H1 (cell line): ENCODE data around the gene TMA7. TPM values are rescaled to one million over a fixed set of nuclear protein-coding genes. Genes with fewer than 3 reads are reported as not detected.

Experiments used
- CTCF ChIA-PET: fragments of 300-600 bp; sonication (Branson Sonifier 250); formaldehyde crosslinking; loops from one replicate; lab custom pipeline; 2021; ENCODE audit not compliant: partially characterized antibody; lab: Charles Lee
- POLR2A ChIA-PET: fragments of 300-600 bp; sonication (Branson Sonifier 250); formaldehyde crosslinking; loops from one replicate; lab custom pipeline; 2021; ENCODE audit warnings: inconsistent platforms; ENCODE audit not compliant: partially characterized antibody; lab: Charles Lee
- DNase-seq, 2 experiments: peaks; one replicate each; pipeline versions ENCODE4 v3.0.0 to v3.0.0-alpha.2; 2010 to 2022; ENCODE audit warnings: low spot score in 2 of 2, low read depth in 1 of 2, mixed read lengths in 1 of 2
- FAIRE-seq: peaks from 2 replicates; lab custom pipeline; 2011; peaks lifted over from hg19 to GRCh38; lab: Jason Lieb, UNC
- H2AFZ ChIP-seq: 2 replicates; pipeline ENCODE4 v1.8.1; 2012; ENCODE audit warnings: low read length, inconsistent platforms
- H2AK5ac ChIP-seq: 2 replicates; pipeline ENCODE4 v1.6.1; 2013; ENCODE audit warnings: low read depth, low read length
- H2BK120ac ChIP-seq: replicated peaks from 2 replicates; pipeline ENCODE3; 2013; ENCODE audit warnings: low read depth, low read length, inconsistent platforms
- H2BK12ac ChIP-seq: 2 replicates; pipeline ENCODE4 v1.6.1; 2013; ENCODE audit warnings: low read depth, low read length
- H2BK15ac ChIP-seq: 2 replicates; pipeline ENCODE4 v1.6.1; 2013; ENCODE audit warnings: low read length
- H2BK20ac ChIP-seq: 2 replicates; pipeline ENCODE4 v1.6.1; 2013; ENCODE audit warnings: low read length
- H2BK5ac ChIP-seq: 2 replicates; pipeline ENCODE4 v1.6.1; 2013; ENCODE audit warnings: low read depth, low read length
- H3K14ac ChIP-seq: 2 replicates; pipeline ENCODE4 v1.6.1; 2013; ENCODE audit warnings: inconsistent platforms; ENCODE audit not compliant: insufficient read length
- H3K18ac ChIP-seq: 2 replicates; pipeline ENCODE4 v1.6.1; 2013; ENCODE audit warnings: low read length; ENCODE audit errors: extremely low read depth
- H3K23ac ChIP-seq: 2 replicates; pipeline ENCODE4 v1.6.1; 2013; ENCODE audit warnings: inconsistent platforms; ENCODE audit not compliant: insufficient read length
- H3K23me2 ChIP-seq: 2 replicates; pipeline ENCODE4 v1.6.1; 2013; ENCODE audit warnings: low read depth, low read length
- H3K27ac ChIP-seq: 2 replicates; pipeline ENCODE4 v1.6.1; 2011; ENCODE audit warnings: low read depth, low read length, inconsistent platforms
- H3K27me3 ChIP-seq, 4 experiments: replicated peaks in 1 of 4; 1 replicate in 1 of 4; 2 replicates in 3 of 4; pipeline versions ENCODE4 v1.6.1 to v1.8.1; 2011 to 2013; ENCODE audit warnings: low read length in 3 of 4, mild to moderate bottlenecking in 3 of 4, inconsistent platforms in 2 of 4, mixed read lengths in 2 of 4, moderate library complexity in 1 of 4; ENCODE audit not compliant: control insufficient read depth in 3 of 4, insufficient read depth in 3 of 4; ENCODE audit errors: extremely low read depth in 1 of 4
- H3K36me3 ChIP-seq, 4 experiments: 2 replicates each; pipeline versions ENCODE4 v1.6.1 to v1.8.1; 2011 to 2013; ENCODE audit warnings: mild to moderate bottlenecking in 4 of 4, low read length in 3 of 4, moderate library complexity in 2 of 4, control low read depth in 1 of 4, inconsistent platforms in 1 of 4; ENCODE audit not compliant: insufficient read depth in 4 of 4, control insufficient read depth in 2 of 4
- H3K4ac ChIP-seq: replicated peaks from 2 replicates; pipeline ENCODE3; 2013; ENCODE audit warnings: low read length, low read depth, mixed read lengths, inconsistent platforms; ENCODE audit not compliant: insufficient read length
- H3K4me1 ChIP-seq, 4 experiments: replicated peaks in 1 of 4; 1 replicate in 1 of 4; 2 replicates in 3 of 4; pipeline versions ENCODE4 v1.6.1 to v1.8.1; 2011 to 2013; ENCODE audit warnings: low read length in 3 of 4, inconsistent platforms in 2 of 4, mixed read lengths in 1 of 4; ENCODE audit not compliant: insufficient read depth in 4 of 4, control insufficient read depth in 3 of 4
- H3K4me2 ChIP-seq, 2 experiments: 2 replicates each; pipeline versions ENCODE4 v1.6.1 to v1.8.1; 2011 to 2013; ENCODE audit warnings: low read depth in 2 of 2, low read length in 2 of 2, control low read depth in 1 of 2, inconsistent platforms in 1 of 2, mild to moderate bottlenecking in 1 of 2; ENCODE audit not compliant: insufficient read depth in 1 of 2
- H3K4me3 ChIP-seq, 4 experiments: fragments of 200-600, 300-600 bp in 1 of 4; sonication (generic), shearing (Covaris generic), sonication (Bioruptor Twin) in 1 of 4; 2 replicates each; pipeline versions ENCODE4 v1.5.1 to v1.8.1; 2011 to 2016; ENCODE audit warnings: low read length in 4 of 4, low read depth in 3 of 4, control low read depth in 2 of 4, inconsistent platforms in 2 of 4, mild to moderate bottlenecking in 2 of 4, mixed read lengths in 1 of 4, moderate library complexity in 1 of 4; ENCODE audit not compliant: insufficient read depth in 2 of 4; ENCODE audit errors: extremely low read depth in 1 of 4
- H3K56ac ChIP-seq: replicated peaks from 2 replicates; pipeline ENCODE3; 2013; ENCODE audit warnings: low read depth, mild to moderate bottlenecking, mixed read lengths, low read length, inconsistent platforms; ENCODE audit not compliant: insufficient read length
- H3K79me1 ChIP-seq: 2 replicates; pipeline ENCODE4 v1.6.1; 2013; ENCODE audit warnings: low read depth, low read length, control low read depth
- H3K79me2 ChIP-seq, 2 experiments: 2 replicates each; pipeline versions ENCODE4 v1.6.1 to v1.8.1; 2012 to 2013; ENCODE audit warnings: low read length in 2 of 2, mild to moderate bottlenecking in 2 of 2, inconsistent platforms in 1 of 2; ENCODE audit not compliant: insufficient read depth in 2 of 2, control insufficient read depth in 1 of 2
- H3K9ac ChIP-seq, 4 experiments: replicated peaks in 1 of 4; 1 replicate in 1 of 4; 2 replicates in 3 of 4; pipeline versions ENCODE4 v1.6.1 to v1.8.1; 2011 to 2013; ENCODE audit warnings: low read depth in 3 of 4, low read length in 3 of 4, control low read depth in 2 of 4, mild to moderate bottlenecking in 2 of 4, moderate library complexity in 2 of 4, inconsistent platforms in 1 of 4; ENCODE audit errors: extremely low read depth in 1 of 4
- H3K9me3 ChIP-seq, 2 experiments: 2 replicates each; pipeline versions ENCODE4 v1.6.1 to v1.8.1; 2012 to 2013; ENCODE audit warnings: mild to moderate bottlenecking in 2 of 2, moderate library complexity in 2 of 2, control low read depth in 1 of 2, inconsistent platforms in 1 of 2, low read depth in 1 of 2, low read length in 1 of 2, mixed read lengths in 1 of 2; ENCODE audit not compliant: insufficient read depth in 2 of 2
- H4K20me1 ChIP-seq, 2 experiments: replicated peaks in 1 of 2; 2 replicates each; pipeline versions ENCODE3 to v1.8.1; 2011 to 2013; ENCODE audit warnings: inconsistent platforms in 2 of 2, low read length in 2 of 2, mild to moderate bottlenecking in 1 of 2; ENCODE audit not compliant: insufficient read depth in 2 of 2, control insufficient read depth in 1 of 2
- H4K5ac ChIP-seq: 2 replicates; pipeline ENCODE4 v1.6.1; 2013; ENCODE audit warnings: low read length, low read depth, mixed read lengths, inconsistent platforms; ENCODE audit not compliant: insufficient read length
- H4K8ac ChIP-seq: 2 replicates; pipeline ENCODE4 v1.8.0; 2013; ENCODE audit warnings: mild to moderate bottlenecking, moderate library complexity, low read length, inconsistent platforms; ENCODE audit not compliant: insufficient read depth; ENCODE audit errors: extremely low read depth
- H4K91ac ChIP-seq: replicated peaks from 2 replicates; pipeline ENCODE3; 2013; ENCODE audit warnings: low read length, mixed read lengths, inconsistent platforms; ENCODE audit not compliant: insufficient read length
- ASH2L ChIP-seq: fragments of 200-600, 300-600 bp; sonication (generic); IDR thresholded peaks from one replicate; pipeline ENCODE4 v1.7.1; 2017; ENCODE audit warnings: low read length
- CBX8 ChIP-seq: fragments of 300-800, 300-1000 bp; sonication (generic); IDR thresholded peaks from 2 replicates; pipeline ENCODE4 v1.7.1; 2016; ENCODE audit warnings: low read depth, low read length, borderline replicate concordance
- EGR1 ChIP-seq: IDR thresholded peaks from 2 replicates; pipeline ENCODE4 v1.6.1; 2011; ENCODE audit warnings: low read depth, low read length, borderline replicate concordance
- EP300 ChIP-seq, 2 experiments: IDR thresholded peaks; 1 replicate in 1 of 2; 2 replicates in 1 of 2; pipeline ENCODE4 v1.6.1; 2011 to 2012; ENCODE audit warnings: low read depth in 2 of 2, low read length in 2 of 2, mild to moderate bottlenecking in 2 of 2, borderline replicate concordance in 1 of 2, inconsistent platforms in 1 of 2, moderate library complexity in 1 of 2
- GTF2F1 ChIP-seq: IDR thresholded peaks from 2 replicates; pipeline ENCODE4 v1.6.1; 2012; ENCODE audit warnings: low read depth, low read length, improper control_type of control experiment, borderline replicate concordance
- HDAC6 ChIP-seq: IDR thresholded peaks from one replicate; pipeline ENCODE4 v1.7.1; 2012; ENCODE audit warnings: low read depth, mild to moderate bottlenecking, inconsistent platforms, low read length, moderate library complexity
- MAFK ChIP-seq: IDR thresholded peaks from 2 replicates; pipeline ENCODE4 v1.6.1; 2012; ENCODE audit warnings: low read depth, mild to moderate bottlenecking, improper control_type of control experiment, low read length
- PHF8 ChIP-seq: fragments of 200-600 bp; sonication (generic); conservative IDR thresholded peaks from 2 replicates; pipeline ENCODE4 v1.7.1; 2012; ENCODE audit warnings: low read depth, mild to moderate bottlenecking, inconsistent platforms, low read length, moderate library complexity
- POLR2AphosphoS5 ChIP-seq: IDR thresholded peaks from 2 replicates; pipeline ENCODE4 v1.6.1; 2011; ENCODE audit warnings: low read depth, low read length
- RAD21 ChIP-seq, 2 experiments: IDR thresholded peaks in 1 of 2; conservative IDR thresholded peaks in 1 of 2; 2 replicates each; pipeline ENCODE4 v1.6.1; 2011; ENCODE audit warnings: low read depth in 2 of 2, low read length in 2 of 2, improper control_type of control experiment in 1 of 2, inconsistent platforms in 1 of 2, mild to moderate bottlenecking in 1 of 2, moderate library complexity in 1 of 2
- YY1 ChIP-seq: IDR thresholded peaks from 2 replicates; pipeline ENCODE4 v1.6.1; 2011; ENCODE audit warnings: low read depth, mild to moderate bottlenecking, low read length
- ZNF274 ChIP-seq: IDR thresholded peaks from 2 replicates; pipeline ENCODE4 v1.7.0; 2012; ENCODE audit warnings: low read length, borderline replicate concordance; ENCODE audit errors: extremely low read depth
- WGBS, 2 experiments: shearing (Covaris generic) in 1 of 2; methylation state at CpG; one replicate each; pipeline versions ENCODE4 v1.1.6 to v1.1.7; 2013 to 2015; ENCODE audit warnings: low lambda C conversion rate in 2 of 2, mixed read lengths in 2 of 2, inconsistent platforms in 1 of 2, low coverage in 1 of 2, missing lambda C conversion rate in 1 of 2; ENCODE audit not compliant: insufficient replicate concordance in 2 of 2, insufficient coverage in 1 of 2, insufficient read length in 1 of 2; ENCODE audit errors: extremely low coverage in 1 of 2, missing lambda C conversion rate in 1 of 2; 5-methylcytosine and 5-hydroxymethylcytosine counted together
- polyA plus RNA-seq, 7 experiments: library from polyadenylated mRNA; depleted of rRNA in 3 of 7; stranded (reverse) in 5 of 7; unstranded in 2 of 7; fragments of >200 nt in 5 of 7; fragments of 200-250 nt in 2 of 7; gene quantifications; 1 replicate in 5 of 7; 2 replicates in 1 of 7; 4 replicates in 1 of 7; pipeline versions ENCODE4 v1.2.1 to v1.2.3, GENCODE V29; 2011 to 2013; ENCODE audit warnings: missing spikeins in 2 of 7, mixed read lengths in 2 of 7
- total RNA-seq: library from RNA; stranded (reverse); fragmentation: NEBNext Ultra II Directional; extraction: Animal tissue kit (Norgen Biotek cat#: 25700); gene quantifications from 2 replicates; pipeline ENCODE4 v1.2.1, GENCODE V29; 2021
- TF ChIP-seq, protein P1 (sequence below): IDR thresholded peaks from 2 replicates; pipeline ENCODE4 v1.6.1; 2011; ENCODE audit warnings: low read length, improper control_type of control experiment

The TMA7 gene
- total and polyA plus RNA-seq, 2 of the 8 experiments (the other 6 are each of a cell fraction or from before 2014, with no cell fraction given) = 138 to 305 TPM

DNA sequence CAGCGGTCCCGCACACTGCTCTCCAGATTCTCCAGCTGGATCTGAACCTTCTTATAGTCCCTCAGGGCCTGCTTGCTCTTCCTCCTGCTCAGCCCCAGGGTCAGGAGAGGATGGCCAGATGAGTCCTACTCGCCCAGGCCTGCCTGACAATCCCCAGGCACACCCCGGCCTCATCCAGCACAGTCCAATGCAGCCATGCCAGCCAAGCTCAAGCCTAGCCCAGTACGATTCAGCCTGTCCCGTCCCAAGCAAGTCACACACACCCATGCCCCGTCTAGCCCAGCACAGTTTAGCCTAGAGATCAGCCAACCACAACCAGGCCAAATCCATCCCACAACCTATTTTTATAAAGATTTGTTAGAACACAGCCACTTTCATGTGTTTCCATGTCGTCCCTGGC lies 27.0 kb upstream of the TMA7 start:
- Histone ChIP-seq H2BK12ac (no peak overlapping the region), H2BK20ac (no peak overlapping the region), H4K8ac (no peak overlapping the region), H3K23me2 (no peaks in the 10 kb centered on the region), H3K27me3 (no peaks in the 10 kb centered on the region), H4K91ac (no peak overlapping the region), H4K20me1 (peaks cover 6 to 53% of the 10 kb centered on the region in 2 experiments), H3K36me3 (peaks cover 73 to 89% (median 88%) of the 10 kb centered on the region in 4 experiments), H3K4ac (no peak overlapping the region), H3K27ac (no peak overlapping the region), H3K14ac (no peak overlapping the region), H2BK120ac (no peak overlapping the region), H3K4me2 (no peak overlapping the region), H3K4me1 (no peaks in the 10 kb centered on the region), H3K18ac (no peak overlapping the region), H3K79me1 (no peaks in the 10 kb centered on the region; the same call in 1 of the 2 replicates), H3K9ac (no peak overlapping the region), H3K56ac (no peak overlapping the region), H2AFZ (no peak overlapping the region), H3K23ac (no peak overlapping the region), H3K79me2 (no peaks in the 10 kb centered on the region; a peak in 1 of 4 replicates), H3K9me3 (no peaks in the 10 kb centered on the region), H2BK5ac (no peak overlapping the region), H4K5ac (no peak overlapping the region), H2BK15ac (no peak overlapping the region), H3K4me3 (no peak overlapping the region), H2AK5ac (no peak overlapping the region)
- 88% methylated on average over 8 of the region's 8 CpGs; no CpG with 5 or more reads in 1 of the 2 experiments for WGBS, 2 experiments
- ChIA-PET POLR2A (interaction anchor here (1.5 to 31.5 kb wide), 3 partner anchors 5 to 34 kb away, joined by 3 to 650 read pairs (median 650); partner anchors contain the start of genes ATRIP and PLXNB1), CTCF (interaction anchor here (0.9 to 7.7 kb wide), 6 partner anchors 10 to 219 kb away, joined by 3 to 130 read pairs (median 6); partner anchors contain the start of gene PLXNB1)
- FAIRE-seq = no peak
- DNase-seq = no peak
- TF ChIP-seq ASH2L (no peak), MAFK (no peak), POLR2AphosphoS5 (no peak), RAD21 (IDR thresholded peaks at IDR 0.05 in 1 of 2, conservative IDR thresholded peaks at IDR 0.05 in 1 of 2; ENCODE audit: low read depth in 2 of 2, low read length in 2 of 2) (no peak), EP300 (IDR thresholded peaks at IDR 0.05; ENCODE audit: borderline replicate concordance in 1 of 2, low read depth in 2 of 2, low read length in 2 of 2) (no peak), HDAC6 (no peak), PHF8 (no peak), GTF2F1 (no peak), EGR1 (no peak), ZNF274 (no peak), YY1 (no peak), CBX8 (no peak)
- TF ChIP-seq, protein P1, sequence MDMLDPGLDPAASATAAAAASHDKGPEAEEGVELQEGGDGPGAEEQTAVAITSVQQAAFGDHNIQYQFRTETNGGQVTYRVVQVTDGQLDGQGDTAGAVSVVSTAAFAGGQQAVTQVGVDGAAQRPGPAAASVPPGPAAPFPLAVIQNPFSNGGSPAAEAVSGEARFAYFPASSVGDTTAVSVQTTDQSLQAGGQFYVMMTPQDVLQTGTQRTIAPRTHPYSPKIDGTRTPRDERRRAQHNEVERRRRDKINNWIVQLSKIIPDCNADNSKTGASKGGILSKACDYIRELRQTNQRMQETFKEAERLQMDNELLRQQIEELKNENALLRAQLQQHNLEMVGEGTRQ = no peak
